HK-2 (cell line): ENCODE results near the gene HELZ.
"Not testable (repeated sequence)": the region's sequence is repeated elsewhere in the genome, so short reads cannot be mapped to it uniquely, and the experiment has no call there.

Experiments
- DNase-seq: peaks from one replicate; pipeline ENCODE4 v3.0.0-alpha.2; 2018; ENCODE audit not compliant: unreplicated experiment

The HELZ gene

DNA sequence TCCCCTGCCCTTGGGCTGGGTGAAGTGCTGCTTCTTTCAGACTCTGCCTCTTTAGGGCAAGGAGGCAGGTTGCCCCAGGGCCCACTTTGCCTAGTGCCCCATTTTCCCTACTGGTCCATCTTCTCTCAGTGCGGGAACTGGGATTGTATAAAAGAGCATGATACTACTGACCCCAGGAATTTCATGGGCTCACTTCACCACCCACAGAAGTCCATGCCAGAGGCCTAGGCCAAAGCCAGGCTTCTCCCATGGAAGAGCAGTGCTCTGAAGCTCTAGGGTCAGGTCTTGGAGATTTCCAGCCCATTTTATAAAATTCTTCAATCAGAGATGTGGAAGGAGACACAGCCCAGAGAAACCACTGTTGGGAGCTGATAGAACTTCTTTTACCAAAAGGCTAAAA is 194.9 kb downstream of the HELZ start:
- DNase-seq = no peak

DNA sequence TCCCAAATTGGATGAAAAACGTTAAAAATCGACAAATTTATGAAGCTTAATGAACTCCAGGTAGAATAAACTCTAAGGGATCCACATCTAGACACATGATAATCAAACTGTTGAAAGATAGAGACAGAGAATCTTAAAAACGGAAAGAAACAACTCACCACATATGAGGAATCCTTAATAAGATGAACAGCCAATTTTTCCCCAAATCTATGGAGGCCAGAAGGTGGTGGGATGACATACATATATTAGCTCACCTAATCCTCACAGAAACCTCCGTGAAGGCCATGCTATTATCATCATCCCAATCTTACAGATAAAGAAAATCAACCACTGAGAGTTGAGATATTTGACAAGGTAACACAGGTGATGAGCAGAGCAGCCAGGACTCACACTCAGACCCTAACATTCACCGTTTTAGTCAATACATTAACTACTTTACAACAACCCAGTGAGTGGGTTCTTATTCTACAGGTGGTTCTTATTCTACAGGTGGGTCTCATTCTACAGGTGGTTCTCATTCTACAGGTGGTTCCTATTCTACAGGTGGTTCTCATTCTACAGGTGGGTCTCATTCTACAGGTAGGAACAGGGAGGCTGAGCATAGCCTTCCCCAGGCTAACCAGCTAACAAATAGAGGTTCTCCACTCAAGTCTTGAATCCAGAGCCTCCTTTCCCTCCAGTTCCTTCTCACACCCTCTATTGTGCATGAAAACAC is 195.8 kb downstream of the HELZ start:
- no peak for DNase-seq

DNA sequence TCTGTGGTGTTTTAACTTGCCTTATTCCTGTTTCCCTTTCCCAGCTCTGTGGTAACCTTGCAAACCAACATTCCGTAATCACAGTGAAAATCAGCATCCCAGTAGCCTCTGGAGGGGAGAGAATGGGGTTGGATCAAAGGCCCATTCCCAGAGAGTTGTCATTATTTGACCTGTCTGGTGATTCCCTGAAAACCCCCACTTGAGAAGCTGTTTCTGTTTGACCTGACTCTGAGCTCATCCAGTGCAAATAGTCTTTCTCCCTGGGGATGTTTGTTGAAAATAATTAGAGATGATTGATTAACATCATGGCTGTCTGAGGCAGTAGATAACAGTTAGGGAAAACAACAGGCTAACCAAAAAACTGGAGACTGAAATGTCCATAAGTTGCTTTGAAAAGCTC is 197.6 kb downstream of the HELZ start:
- no peak for DNase-seq

DNA sequence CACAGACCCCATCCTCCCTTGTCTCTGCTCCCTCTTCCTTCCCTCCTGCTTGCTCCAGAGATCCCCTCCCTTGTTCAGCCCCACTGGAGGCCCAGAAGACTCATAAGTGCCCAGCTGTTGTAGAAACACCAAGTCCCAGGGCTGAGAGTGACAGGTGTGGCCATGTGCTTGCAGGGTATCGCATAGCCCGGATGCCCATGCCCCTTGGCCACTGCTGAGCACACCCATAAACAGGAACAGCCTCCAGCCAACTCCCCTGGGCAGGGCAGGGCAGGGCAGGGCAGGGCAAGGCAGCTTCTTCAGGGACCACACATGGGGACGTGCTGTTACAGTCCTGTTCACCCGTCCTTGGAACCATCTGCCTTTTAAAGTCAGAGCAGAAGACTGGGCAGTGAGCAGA is 198.6 kb downstream of the HELZ start:
- no peak for DNase-seq

DNA sequence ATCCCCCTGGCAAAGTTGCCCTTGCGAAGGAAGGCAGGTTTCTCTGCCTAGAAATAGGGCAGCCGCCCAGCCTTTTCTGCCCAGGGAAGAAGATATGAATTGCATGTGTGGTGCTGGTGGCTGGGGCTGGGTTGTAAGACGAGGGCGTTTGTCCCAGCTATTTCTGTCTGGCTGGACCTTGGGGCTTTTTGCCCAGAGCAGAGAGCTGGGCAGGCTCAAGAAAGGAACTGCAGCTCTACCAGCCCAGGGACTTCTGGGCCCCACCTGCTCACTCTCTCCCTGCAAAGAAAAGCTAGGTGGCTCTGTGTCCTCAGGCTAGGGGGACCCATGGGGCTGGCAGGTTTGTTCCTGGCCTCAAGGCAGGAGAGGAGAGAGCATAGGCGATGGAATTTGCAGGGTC is 200.1 kb downstream of the HELZ start:
- DNase-seq = no peak

DNA sequence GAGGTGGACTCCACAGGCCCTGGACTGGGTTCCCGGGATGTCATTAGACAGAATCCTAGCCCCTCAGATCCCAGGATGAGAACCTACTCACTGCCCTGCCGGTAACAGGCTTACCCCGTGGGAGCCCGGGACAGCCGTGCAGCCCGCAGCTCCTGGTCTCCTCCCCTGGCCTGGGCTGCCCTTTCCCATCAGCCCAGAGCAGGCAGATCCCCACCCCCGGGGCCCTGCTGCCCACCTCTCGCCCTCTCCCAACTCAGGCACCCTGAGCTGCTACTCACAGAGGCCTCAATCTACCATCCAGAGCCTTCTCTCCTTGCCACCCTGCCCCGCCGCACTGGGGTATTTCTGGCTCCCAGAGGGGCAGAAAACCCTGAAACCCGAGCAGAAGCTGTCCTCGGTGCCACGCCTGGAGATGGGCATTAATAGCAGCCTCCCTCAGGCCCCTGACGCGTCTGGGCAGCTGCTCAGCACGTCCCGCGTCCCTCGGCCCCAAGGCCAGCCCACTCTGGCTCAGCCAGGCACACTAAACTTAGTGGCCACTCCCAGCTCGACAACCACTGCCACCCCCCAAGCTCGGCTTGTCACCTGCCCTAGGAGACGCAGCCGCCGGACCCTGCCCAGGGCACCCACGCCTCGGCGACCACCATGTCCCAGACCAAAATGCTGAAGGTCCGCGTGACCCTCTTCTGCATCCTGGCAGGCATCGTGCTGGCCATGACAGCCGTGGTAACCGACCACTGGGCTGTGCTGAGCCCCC is 200.8 kb downstream of the HELZ start, which contains the start of gene CACNG1:
TSS of gene CACNG1 (plus strand) at position 539 of the 757 bp plus-strand sequence. CDS start at position 646, 107 bp downstream.
- no peak for DNase-seq

DNA sequence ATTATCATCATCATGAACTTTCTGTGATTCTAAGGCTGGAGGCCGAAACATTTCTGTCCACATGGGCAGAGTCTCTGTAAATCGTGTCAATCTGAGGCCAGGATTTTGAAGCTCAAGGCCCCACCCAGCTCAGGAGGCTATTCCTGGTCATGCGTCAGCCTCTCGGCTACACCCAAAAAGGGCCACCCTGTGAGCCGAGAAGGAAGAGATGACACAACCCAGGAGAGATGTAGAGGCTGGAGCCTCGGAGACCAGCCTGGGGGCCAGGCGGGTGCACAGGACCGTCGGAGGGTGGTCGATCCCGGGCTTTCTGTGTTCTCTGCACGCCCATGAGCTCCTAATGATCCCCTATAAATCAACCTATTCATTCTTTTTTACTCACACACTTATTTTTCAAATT is 201.7 kb downstream of the HELZ start:
- no peak for DNase-seq

DNA sequence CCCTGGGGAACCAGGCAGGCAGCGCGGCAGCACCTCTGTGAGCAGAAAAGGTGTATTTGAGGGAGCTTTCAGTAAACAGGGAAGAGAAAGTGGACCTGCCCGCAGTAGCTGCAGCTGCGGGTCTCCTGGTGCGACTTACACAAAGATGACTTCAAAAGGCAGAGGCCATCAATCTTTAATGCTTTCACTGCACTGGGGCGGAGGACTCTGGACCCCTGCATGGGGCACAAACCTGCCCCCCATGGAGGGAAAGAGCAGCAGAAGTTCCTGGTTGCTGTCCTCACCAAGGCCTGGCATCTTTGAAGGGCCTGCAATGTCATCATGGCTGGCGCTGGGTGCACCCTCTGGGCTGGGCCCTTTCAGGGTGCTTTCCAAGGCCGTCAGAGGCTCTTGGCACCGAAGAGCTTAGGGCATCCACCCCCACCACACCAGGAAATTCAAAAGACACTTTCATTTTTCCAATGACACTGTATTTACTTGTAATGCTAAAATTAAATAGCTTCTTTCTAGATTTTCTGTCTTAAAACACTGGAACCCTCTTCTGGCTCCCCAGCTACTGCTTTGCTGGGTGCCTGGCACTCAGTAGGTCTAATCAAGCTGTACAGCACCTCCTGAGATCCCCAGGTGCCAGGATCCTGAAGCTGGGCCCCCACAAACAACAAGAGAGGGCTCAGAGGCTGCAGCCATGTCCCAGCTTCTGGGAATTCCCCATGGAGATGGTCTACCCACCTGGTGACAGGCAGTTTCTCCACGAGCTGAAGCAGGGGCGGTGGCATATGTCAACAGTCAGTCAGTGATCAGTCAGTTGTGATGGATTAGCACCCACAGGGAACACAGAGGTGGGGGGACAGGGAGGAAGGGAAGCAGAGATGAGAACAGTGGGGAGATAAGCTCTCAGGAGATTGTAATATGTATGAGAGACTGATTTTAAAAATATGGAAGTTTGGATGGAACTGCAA is 202.8 kb downstream of the HELZ start:
- DNase-seq = no peak

DNA sequence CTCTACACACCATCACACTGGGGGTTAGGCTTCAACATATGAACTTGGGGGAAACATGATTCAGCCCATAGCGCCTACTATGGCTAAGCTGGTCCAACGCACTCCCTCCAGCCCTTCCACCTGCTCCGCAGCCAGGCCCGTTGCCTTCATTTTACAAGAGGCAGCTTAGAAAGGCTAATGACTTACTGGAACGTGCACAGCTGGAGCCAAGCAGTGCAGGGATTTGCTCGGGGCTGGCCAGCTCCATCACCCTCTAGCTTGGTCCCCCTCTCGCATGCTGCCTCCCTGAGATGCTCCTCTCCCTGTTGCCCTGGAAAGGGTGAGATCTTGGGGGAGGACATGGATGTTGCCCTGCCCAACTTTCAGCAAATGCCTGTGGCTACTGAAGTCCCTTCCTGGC is 203.5 kb downstream of the HELZ start:
- DNase-seq = no peak

DNA sequence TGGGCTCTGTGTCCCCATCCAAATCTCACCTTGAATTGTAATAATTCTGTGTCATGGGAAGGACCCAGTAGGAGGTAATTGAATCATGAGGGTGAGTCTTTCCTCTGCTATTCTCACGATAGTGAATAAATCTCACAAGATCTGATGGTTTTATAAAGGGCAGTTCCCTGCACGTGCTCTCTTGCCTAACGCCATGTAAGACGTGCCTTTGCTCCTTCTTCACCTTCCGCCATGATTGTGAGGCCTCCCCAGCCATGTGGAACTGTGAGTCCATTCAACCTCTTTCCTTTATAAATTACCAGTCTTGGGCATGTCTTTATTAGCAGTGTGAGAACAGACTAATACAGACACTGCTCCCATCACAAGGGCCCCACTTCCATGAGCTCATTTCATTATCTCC is 203.9 kb downstream of the HELZ start:
- DNase-seq = not testable (repeated sequence)

DNA sequence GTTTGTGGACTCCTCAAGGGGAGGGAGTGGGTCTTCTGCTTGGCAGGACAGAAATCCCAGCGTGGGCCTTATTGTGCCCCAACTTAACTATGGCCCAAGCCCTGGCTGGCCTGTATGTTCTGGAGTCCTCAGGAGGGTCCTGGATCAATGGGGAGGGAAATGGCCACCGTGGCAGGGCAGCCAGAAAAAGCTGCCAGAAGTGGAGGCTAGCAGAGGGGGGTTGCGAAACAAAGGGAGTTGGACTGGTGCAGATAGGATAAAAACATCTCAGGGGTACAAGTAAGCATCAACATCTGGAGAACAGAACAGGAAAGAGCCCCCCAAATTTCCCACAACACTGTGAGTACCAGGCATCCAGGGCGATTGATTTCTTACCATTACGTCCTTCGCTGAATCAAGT is 204.3 kb downstream of the HELZ start:
- no peak for DNase-seq

DNA sequence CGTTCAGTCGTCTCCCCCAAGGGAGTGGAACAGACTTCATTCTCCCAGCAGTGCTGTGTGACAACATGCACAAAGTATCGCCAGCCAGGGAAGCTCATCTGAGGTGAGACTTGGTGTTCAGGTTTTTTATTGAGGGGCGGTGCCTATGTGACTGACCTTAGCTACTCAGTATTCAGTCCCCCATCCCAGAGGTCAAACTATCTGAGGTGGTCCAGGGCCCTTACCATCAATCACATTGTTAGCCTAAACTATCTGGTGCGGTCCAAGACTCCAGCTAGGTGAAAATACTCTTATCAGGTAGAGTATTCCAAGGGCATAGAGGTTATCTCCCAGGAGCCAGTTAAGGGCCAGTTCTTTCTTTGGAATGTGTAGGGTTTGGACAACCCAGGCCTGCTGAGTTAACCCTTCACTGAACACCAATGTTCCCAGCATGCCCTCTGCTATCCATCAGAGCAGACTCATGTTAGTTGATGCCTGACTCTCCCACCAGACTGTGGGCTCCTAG is 206.1 kb downstream of the HELZ start:
- DNase-seq = no peak

DNA sequence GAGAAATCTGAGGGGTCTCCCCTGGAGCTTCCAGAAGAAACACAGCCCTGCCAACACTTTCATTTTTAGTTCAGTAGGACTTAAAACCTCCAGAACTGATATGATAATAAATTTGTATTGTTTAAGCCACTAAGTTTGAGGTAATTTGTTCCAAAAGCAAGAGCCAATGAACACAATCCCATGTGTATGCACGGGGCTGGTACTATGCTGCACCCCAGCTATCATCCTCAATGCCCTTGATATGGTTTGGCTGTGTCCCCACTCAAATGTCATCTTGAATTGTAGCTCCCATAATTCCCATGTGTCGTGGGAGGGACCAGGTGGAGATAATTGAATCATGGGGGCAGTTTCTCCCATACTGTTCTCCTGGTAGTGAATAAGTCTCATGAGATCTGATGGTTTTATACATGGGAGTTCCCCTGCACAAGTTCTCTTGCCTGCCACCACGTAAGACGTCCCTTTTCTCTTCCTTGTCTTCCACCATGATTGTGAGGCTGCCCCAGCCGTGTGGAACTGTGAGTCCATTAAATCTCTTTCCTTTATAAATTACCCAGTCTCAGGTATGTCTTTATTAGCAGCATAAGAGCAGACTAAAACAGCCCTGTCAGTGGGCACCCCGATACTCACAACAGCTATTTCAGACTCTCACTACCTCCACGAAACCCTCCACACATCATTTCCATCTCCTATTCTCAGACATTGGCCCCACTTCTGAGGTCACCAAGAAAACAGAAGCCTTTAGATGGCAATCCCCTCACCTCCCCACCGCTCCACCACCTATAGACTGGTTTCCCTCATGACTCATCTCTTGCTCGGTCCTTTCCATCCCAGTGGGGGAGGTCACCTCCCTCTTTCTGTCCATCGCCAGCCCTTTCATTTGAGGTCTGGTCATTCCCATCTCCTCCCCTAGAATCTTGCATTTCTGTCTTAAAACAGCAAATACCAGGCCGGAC is 209.6 kb downstream of the HELZ start:
- DNase-seq = no peak

DNA sequence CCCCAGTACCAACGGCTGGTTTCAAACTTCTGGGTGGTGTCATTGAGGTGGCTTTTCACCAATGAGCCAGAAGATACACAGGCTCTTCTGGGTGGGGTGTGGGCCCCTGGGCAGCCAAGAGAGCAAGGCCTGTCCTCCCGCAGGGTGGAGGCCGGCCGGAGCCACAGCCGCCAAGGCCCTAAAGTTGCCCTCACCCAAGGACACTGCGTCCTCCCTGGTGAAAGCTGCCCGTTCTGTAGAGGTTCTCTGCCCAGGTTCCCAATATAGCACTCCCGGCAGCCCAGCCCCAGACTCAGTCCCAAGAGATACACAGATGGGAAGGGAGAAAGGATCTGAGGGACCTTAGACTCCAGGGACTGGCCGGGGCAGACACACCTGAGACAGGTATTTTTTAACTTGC is 211.4 kb downstream of the HELZ start:
- DNase-seq = no peak

DNA sequence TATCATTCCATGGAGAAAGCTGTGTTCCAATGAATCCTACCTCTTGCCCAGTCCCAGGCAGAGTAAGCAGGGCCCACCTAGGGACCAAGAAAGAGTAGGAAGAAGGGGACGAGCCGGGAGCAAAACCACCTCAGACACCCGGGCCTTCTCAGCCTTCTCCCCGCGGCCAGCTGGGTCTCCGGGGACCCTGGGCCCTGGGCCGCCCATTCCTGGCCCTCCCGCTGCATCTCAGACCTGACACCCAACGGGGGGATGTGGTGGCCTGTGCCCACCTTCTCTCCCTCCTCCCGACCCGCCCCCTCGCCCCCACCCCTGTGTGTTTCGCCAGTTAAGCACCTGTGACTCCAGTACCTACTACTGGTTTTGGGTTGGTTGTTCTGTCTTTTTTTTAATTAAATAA is 212.0 kb downstream of the HELZ start:
- DNase-seq = no peak

DNA sequence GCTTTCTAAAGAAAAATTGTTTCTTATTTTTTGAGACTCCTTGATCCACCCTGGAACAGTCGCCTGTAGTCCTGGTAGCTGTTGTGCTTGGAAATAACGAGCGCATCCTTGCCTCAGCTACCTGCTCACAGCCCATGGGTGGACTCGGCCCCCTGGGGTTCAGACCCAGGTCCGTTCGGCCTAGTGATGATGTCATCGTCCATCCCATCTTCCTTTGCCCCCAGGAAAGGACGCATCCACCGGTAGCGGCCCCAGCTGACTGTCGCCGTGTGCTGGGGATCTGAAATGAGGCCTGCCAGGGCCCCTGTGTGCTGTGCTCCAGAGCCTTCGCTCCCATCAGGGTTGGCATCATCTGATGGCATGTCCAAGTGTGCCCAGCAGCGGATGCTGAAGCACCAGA is 212.6 kb downstream of the HELZ start:
- no peak for DNase-seq

DNA sequence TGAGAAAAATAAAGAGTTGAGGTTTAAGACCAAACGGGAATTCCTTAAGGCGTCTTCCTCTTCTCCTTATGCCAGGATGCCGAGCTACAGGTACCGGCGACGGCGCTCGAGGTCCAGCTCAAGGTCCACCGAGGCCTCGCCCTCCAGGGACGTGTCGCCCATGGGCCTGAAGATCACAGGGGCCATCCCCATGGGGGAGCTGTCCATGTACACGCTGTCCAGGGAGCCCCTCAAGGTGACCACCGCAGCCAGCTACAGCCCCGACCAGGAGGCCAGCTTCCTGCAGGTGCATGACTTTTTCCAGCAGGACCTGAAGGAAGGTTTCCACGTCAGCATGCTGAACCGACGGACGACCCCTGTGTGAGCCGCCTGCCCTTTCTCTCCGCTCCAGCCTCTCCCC is 214.4 kb downstream of the HELZ start:
- DNase-seq = no peak

DNA sequence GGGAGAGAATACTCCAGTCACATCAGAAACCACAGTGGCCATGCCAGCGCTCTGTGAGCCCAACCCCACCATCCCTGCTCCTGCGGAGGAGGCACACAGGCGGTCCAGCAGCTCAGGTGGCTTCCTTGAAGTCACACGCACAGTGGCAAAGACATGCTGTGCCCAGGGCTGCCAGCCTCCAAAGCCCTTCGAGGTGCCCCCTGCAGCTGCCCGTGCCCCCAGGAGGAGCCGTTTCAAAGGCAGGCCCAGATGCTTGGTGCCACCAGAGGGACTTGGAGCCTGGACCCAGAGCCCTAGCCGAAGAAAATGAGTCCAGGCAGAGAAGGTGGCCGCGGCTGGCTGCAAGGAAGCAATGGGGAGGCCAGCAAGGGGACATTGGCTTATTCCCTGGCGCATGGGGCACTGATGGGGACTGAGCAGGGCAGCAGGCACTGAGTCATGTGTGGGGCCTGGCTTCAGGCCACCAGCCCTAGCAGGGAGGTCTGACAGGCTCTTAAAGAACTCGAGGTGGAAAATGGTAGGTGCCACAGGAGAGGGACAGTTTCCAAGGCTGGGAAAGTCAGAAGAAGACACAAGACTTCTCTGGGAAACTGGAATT is 217.9 kb downstream of the HELZ start:
- DNase-seq = no peak

DNA sequence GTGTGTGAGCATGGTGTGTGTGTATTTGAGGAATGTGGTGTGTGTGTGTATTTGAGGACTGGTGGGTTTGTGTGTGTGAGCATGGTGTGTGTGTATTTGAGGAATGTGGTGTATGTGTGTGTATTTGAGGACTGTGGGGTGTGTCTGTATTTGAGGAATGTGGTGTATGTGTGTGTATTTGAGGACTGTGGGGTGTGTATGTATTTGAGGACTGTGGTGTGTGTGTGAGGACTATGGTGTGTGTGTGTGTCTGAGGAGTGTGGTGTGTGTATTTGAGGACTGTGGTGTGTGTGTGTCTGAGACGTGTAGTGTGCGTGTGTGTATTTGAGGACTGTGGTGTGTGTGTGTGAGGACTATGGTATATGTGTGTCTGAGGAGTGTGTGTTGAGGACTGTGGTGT is 218.7 kb downstream of the HELZ start:
- DNase-seq = no peak

DNA sequence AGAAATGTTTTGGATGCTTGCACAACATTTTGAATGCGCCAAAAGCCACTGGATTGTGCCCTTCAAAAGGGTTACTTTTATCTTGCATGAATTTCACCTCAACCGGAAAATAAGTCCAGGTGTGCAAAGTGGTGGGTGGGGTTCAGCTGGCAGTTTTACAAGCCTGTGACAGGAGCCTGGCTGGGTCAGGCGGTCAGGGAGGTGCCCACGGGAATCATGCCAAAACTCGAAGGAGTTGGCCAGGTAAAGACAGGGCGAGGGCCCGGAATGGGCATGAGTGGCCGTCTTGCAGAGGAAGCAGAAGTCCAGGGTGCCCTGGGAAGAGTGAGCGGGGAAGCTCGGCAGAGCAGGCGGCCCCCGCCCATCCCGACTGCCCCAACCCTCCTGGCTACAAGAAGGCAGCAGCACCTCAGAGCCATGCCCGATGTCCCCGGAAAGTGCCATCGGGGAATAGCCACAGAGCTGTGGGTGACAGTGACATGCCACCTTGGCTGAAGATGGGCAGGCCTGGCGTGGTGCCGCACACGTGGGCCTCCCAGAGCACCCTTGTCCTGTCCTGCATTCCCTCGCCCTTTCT is 219.7 kb downstream of the HELZ start:
- no peak for DNase-seq
